NCI-H510A (cell line): ENCODE measurements around the gene CCSER1.
"Not testable (repeated sequence)": the region's sequence is repeated elsewhere in the genome, so short reads cannot be mapped to it uniquely, and the experiment has no call there.

Source experiments
- DNase-seq: peaks from one replicate; lab custom pipeline; 2025; lab: John Stamatoyannopoulos, UW

CCSER1 gene

DNA sequence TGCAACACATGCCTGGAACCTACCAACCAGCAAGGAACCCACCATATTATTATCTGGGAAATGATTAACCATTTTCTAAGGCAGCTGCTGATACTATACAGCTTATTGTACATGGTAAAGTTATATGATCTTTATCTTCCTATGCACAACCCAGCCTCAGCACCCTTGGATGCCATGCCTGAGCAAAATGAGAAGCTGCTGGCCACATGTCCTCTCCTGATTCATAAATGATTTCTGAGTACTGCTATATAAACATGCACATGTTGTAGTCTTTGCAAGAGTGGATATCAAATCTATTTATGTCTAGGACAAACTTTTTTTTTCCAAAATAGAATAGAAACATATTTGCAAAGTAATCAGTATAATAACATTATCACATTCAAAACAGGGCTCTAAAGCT, 1043.6 kb downstream of the CCSER1 start:
- DNase-seq, result no peak

DNA sequence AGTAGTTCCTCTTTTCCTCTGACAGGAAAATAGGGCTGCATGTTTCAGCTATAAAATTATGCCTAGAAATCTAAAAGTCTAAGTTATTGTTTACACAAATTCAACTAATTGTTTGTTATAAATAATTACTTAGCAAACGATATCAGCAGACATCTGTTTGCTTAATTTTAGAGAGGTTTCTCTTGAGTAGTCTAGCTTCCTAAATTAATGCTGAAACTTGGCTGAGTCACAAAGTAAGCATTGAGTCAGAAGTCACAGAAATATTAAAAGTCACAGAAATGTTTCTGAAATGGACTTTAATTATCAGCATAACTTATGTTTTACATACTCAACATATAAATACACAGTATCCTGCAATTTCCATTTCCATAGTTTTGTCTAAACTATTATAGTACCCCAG, 1044.0 kb downstream of the CCSER1 start:
- DNase-seq, result no peak

DNA sequence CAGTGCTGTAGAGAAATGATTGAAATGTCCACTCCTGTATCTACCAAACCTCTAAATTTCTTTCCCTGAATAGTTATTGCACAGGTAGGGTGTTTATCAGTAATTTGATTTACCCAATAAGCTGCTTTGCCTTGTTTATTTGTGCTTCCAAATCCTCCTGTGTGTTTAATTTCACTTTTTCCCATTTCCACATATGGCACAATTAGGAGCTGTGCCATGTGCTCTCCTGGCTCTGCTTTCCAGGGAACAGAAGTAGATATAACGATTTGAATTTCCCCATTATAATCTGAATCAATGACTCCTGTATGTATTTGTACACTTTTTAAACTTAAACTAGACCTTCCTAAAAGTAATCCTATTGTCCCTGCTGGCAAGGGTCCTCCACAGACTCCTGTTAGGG, 1057.9 kb downstream of the CCSER1 start:
- DNase-seq, result not testable (repeated sequence)

DNA sequence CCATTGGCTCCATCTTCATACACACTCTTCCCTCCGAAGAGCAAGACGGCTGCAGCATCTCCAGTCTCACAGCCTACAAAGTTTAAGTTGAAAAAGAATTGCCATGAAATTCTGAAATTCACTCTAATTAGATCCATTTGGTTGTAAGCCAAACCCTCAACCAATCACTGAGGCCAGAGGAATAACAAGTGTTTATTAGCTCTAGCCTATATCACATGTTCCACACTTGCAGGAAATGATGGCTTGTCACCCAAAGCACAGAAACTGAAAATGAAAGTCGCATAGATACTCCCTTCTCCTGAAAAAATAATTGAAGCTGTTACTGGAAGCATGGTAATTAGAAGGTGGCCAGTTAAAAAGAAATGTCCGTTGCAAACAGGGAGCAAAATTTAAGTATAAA, 1071.8 kb downstream of the CCSER1 start:
- DNase-seq, result no peak

DNA sequence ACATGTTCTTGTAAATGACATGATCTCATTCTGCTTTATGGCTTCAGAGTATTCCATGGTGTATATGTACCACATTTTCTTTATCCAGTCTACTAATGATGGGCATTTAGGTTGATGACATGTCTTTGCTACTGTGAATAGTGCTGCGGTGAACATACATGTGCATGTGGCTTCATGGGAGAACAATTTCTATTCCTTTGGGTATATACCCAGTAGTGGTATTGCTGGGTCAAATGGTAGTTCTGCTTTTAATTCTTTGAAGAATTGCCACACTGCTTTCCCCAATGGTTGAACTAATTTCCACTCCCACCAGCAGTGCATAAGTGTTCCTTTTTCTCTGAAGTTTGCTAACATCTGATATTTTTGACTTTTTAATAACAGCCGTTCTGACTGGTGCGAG, 1080.3 kb downstream of the CCSER1 start:
- DNase-seq, result no peak

DNA sequence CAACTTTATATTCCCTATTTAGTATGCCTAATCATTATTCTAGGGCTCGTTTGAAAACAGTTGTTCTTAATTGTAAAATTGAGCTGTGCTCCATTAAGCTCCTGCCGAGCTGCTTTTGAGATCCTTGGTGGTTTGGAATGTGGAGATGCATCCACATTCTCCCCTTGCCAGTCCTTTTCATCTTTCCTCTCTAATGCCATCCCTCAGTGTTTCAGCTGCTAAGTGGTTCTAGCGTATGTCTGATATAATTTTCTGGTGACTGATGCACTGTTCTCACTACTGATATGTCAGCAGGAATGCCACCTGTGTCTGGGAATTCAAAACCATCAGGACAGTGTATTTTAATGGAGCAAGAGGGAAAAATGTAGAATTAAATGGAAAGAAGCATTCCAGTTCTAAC, 1085.0 kb downstream of the CCSER1 start:
- DNase-seq, result no peak

DNA sequence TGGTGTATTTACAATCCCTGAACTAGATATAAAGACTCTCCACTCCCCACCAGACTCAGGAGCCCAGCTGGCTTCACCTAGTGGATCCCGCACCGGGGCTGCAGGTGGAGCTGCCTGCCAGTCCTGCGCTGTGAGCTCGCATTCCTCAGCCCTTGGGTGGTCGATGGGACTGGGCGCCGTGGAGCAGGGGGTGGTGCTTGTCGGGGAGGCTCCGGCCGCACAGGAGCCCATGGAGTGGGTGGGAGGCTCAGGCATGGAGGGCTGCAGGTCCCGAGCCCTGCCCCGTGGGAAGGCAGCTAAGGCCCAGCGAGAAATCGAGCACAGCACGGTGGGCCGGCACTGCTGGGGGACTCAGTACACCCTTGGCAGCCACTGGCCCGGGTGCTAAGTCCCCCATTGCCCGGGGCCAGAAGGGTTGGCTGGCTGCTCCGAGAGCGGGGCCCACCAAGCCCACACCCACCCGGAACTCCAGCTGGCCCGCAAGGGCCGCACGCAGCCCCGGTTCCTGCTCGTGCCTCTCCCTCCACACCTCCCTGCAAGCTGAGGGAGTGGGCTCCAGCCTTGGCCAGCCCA, 1090.7 kb downstream of the CCSER1 start:
- not testable (repeated sequence) for DNase-seq

DNA sequence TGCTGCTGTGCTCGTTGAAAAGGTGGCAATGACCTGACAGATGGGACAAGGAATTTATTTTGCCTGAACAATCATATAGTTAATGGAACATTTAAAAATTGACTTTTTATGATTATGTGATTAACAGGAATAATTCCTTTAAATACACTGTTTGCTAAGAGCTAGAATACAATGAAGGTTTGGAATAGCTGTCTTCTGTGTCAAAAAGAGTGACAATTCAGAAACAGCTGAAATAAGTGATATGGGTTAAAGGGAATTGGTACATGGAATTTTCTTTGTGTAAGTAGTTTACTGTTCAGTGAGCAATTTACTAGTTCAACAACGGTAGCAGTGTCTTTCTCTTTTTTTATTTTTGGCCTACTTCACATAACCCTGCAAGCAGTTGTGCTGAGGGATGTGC, 1093.1 kb downstream of the CCSER1 start:
- DNase-seq, result no peak

DNA sequence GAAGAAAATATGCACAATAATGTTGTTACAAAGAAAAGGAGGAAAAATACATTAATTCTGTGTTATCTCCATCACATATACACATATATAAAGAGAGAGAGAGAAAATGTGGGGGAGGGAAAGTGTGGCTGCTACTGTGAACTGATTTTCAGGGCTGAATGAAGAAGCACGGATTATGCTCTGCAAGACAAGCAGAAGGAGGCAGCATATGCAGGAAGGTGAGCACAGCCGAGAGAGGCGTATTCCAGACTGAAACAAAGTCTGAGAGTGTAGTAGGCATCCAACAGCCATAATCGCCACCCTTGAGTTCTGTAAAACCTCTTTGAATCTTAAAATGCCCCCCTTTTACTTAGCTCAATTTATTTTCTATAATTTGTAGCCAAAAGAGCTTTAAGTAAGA, 1094.8 kb downstream of the CCSER1 start:
- no peak for DNase-seq

DNA sequence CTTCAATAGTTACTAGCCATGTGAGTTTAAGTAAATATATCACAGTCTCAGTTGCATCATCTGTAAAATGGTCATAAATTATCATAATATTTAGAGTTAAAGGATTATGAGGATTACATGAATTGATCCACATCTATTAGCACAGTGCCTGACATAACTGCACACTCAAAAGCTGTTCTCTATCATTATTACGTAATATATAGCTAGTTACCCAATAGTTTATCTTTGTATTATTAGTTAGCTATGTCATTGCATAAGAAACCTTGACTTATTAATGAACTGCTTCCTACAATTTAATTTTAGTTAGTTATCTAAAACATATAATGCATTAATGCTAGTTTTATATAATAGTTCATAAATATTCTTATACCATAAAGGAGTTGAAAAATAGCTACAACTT, 1099.7 kb downstream of the CCSER1 start:
- no peak for DNase-seq

DNA sequence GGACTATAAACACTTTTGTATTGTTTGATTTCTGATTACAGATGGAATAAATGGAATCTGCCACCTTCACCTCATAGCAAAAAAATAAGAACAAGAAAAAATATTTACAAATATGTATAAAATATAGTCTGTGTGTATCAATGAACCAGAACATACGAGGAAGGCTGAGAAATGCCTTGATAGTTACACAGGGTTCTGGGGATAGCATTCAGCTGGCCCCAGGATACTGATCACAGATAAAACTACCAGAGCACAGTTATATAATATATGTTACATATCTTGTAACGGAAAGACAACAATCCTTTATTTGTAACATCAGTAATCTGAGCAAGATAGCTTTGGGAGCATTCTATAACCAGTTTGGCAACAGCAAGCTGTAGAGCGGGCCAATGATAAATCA, 1101.5 kb downstream of the CCSER1 start:
- no peak for DNase-seq

DNA sequence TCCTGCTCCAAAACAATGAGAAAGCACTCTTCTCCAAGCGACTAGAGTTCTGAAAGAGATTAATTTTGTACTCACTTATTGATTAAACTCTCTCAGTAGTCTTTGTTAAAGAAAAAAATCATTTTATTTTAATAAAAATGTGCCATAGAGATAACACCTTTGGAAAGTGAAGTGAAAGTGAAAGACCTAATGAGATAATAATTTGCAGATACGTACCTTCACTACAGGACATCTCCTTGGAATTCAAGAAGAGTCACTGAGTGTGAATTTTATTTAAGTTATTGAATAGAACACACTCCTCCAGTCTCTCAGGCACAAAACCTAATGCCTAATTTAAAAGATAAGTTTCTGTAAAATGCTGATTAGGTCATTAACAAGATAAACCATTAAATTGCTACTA, 1106.0 kb downstream of the CCSER1 start:
- no peak for DNase-seq

DNA sequence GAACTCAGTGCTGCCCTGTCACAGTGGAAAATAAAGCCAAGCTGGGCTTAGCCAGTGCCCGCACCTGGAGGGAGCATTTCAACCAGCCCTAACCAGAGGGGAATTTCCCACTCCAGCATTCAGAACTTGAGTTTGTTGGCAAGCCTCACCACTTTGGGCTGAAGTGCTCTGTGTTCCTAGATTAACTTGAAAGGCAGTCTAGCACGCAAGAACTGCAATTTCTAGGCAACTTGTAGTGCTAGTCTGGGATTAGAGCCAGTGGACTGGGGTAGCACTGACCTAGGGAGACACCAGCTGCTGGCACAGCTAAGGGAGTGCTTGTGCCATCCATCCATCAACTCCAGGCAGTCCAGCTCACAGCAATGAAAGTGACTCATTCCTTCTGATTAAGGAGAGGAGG, 1115.9 kb downstream of the CCSER1 start:
- DNase-seq, result no peak

DNA sequence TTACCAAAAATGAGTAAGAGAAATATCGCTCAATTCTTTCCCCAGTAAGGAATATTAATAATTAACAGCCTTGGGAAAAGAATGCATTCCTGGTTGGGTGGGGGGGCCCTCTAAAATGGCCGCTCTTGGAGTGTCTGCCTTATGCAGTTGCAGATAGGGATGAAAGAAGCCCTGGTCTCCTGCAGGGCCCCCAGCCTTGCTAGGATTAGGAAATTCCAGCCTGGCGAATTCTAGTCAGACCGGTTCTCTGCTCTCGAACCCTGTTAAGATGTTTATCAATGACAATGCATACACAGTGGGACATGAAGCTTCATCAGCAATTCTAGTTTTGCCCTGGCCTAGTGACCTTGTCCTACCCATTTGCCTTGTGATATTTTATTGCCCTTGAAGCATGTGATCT, 1128.8 kb downstream of the CCSER1 start:
- DNase-seq, result no peak

DNA sequence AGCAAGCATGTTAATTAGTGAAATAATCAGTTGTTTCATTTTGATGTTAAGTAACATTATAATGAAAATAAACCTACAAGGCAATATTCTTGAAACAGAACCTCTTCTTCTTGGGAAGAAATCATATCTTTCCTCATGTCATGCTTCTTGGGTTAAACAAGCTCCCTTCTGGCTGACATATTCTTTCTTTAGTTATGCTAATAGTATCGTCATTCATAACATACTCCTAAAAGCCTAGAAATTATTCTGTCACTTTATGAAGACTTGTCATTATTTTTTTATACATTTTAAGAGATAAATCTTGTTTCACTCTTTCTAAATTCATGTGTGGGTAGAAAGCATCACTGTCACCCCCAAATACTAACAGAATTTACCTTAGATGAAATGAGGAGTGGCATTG, 1129.6 kb downstream of the CCSER1 start:
- no peak for DNase-seq

DNA sequence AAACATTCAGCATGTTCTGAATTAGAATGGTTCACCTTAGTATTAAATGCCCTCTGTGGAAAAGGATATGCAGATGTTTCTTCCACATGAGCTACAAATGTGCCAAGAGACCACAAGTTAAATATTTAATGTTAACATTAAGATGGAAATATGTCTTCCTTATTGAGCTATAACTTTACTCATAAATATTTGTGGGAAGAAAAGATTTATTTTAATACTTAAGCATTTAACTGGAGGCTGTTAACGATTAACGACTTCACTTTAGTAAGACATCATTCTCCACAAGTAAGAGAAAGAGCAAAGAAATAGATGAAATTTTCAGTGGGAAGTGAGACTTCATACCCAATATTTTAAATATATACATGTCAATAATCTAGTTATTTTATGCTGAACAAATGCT, 1130.5 kb downstream of the CCSER1 start:
- DNase-seq, result no peak

DNA sequence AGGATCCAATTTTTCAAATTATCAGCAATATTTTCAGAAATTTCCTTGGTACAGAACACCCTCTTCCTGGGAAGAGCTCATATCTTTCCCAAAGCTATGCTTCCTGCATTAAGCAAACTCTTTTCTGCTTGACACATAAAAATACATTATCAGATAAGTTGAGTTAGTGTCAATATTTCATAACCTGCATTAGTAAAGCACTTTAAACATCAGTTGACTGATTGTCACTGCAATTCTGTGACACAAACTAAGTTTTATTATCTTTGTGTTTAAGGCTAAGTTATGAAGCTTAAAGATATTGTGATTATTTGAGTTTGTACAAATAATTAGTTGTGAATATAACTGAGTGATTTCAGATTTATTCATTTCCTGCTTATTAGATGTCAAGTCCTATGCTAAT, 1131.1 kb downstream of the CCSER1 start:
- DNase-seq, result no peak

DNA sequence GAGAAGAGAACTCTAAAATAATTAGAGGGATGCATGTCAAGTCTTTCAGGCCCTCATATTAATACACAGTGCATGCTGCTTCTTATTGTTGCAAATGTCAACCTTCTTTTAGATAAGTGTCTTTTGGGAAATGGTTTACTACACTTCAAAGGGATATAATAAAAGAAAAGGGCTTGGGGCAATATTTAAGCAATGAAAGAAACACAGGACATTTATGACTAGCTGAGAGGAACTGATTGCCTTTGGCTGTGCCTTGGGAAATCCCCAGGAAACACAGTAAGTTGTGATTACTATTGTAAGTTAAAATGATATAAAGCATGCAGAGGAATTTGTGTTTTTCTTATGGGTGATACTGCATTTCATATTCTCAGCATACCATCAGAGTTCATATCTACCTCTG, 1140.3 kb downstream of the CCSER1 start:
- DNase-seq, result no peak

DNA sequence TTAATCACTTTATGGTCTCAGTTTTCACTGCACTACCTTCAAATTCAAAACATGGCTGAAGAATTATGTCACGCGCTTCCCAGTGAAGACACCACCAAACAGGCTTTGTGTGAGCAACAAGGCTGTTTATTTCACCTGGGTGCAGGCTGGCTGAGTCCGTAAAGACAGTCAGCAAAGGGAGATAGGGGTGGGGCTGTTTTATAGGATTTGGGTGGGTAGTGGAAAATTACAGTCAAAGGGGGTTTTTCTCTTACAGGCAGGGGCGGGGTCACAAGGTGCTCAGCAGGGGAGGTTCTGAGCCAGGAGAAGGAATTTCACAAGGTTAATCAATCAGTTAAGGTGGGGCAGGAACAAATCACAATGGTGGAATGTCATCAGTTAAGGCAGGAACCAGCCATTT, 1141.3 kb downstream of the CCSER1 start:
- DNase-seq, result not testable (repeated sequence)

DNA sequence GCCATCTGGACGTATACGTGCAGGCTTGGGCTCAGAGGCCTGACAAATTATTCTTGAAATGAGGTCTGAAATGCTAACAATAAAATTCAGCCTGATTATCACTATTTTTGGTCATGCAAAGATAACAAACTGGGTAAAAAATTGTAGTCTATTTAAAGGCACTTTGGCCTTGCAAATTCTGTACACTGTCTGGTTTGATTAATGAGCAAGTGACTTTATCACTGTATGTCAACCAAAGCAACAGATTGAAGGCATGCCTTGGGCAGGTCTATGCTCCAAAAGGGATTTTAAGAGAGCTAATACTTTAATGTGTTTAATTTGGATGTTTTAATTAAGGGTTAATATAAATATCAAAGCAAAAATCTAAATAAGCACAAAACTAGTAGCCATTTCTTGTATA, 1141.7 kb downstream of the CCSER1 start:
- no peak for DNase-seq

DNA sequence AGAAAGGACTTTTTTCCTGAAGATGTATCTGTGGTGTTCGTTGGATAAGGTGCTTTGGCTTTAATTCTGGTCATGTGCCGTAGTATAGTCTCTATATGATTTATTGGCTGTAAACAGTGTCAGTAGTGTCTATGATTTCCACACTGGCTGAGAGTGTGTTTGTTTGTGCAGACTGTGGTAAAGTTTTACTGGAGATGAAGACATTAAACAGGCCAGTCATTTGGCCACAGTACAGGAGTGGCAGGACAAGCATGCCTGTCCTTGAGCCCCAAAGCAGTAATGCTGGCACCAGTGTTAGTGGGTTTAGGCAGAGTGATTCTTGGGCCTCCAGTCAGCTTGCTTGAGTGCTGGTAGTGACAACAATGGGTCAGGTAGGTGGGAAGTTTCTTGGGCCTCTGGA, 1152.7 kb downstream of the CCSER1 start:
- DNase-seq, result no peak

DNA sequence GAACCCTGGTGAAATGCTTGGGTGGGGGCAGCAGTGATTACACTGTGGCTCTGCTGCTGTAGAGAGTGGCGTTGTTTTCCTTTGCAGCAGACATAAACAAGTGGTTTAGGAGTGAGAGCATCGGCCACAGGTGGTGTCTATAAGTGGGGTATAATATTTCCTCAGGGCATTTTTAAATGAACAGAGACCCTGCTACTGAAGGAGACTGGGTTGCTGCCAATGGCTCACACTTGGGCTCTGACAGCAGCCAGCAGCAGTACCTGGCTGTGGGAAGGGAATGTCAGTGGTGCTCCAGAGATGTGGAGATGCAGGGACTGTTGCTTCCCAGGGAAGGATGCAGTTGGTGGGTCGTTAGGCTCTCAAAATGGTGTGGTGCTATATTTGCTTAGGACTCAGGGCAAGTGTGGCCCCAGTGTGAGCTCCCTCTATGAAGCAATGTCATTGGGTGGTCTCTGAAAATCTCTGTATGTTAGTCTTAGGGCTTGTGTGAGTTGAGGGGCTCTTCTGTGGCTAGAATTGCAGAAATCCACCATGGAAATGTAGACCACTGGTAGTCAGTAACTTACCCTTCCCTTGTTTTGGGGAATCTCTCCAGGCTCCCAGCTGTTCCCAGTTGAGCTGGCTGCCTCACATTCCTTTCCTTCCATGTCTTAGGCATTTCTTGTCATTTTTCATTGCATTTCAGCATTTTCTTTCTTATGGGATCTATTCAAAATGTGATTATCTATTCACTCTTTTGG, 1153.5 kb downstream of the CCSER1 start:
- DNase-seq, result no peak

DNA sequence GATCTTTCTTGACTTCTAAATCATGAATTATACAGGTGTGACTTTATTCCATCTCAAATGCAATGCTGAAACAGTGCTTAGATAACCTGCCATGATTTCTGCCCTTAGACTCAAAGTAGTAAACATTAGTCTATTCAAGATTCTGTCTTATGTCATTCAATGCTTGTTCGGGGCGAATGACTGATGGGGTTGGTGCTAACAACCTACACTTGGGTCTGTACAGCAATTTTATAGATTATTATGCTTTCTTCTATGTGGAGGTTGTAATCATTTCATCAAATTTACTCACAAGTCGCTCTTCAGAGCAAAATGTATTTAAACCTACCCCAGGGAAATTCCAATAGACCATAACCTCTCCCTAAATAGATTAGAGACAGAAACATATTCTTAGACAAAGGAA, 1155.0 kb downstream of the CCSER1 start:
- no peak for DNase-seq

DNA sequence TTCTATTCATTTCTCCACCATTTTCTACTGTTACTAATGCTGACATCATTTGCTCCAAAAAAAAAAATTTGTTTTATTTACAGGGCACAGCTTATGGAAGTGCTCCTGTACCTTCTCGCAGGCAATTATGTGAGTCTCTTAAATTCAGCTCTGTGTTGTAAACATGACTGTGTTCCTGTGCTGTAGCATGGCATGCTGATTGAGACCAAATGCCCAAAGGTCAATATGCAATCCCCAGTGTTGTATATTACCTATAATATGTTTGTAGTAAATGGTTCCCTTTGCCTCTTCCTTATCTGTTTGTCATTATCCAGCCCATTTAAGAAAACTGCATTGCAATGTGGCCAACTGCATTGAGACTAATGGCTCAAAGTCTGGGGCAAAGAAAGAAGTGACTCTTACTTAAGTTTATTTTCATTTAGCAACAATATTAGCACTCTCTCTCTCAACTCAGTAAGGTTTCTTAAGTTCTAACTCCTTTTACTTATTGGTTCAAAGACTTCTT, 1156.6 kb downstream of the CCSER1 start:
- no peak for DNase-seq
